Testis (tissue), 3 donors: Measurements from ENCODE around the gene GARNL3. TPM values are rescaled to one million over a fixed set of nuclear protein-coding genes. Genes with fewer than 3 reads are reported as not detected.
A peak's percentile ranks its signal among the peaks of the same experiment; 100 is the strongest.

Experiments used
- DNase-seq: peaks from one replicate; pipeline ENCODE4 v3.0.0-alpha.2; 2019
- H3K27ac ChIP-seq, 2 donors: fragments of 200-600 bp; sonication (generic); one replicate each; pipeline ENCODE4 v1.5.1; 2019
- H3K27me3 ChIP-seq: fragments of 200-600 bp; sonication (generic); one replicate; pipeline ENCODE4 v1.5.1; 2019
- H3K36me3 ChIP-seq: fragments of 200-600 bp; sonication (generic); one replicate; pipeline ENCODE4 v1.5.1; 2017; ENCODE audit warnings: low read depth; ENCODE audit errors: missing control alignments
- H3K4me1 ChIP-seq: fragments of 200-600 bp; sonication (generic); one replicate; pipeline ENCODE4 v1.5.1; 2019
- H3K4me3 ChIP-seq, 2 donors: fragments of 200-600 bp; sonication (generic); one replicate each; pipeline ENCODE4 v1.5.1; 2017 to 2019
- H3K9me3 ChIP-seq: fragments of 200-600 bp; sonication (generic); one replicate; pipeline ENCODE4 v1.5.1; 2017
- POLR2A ChIP-seq: fragments of 450-650 bp; IDR thresholded peaks from one replicate; pipeline ENCODE4 v1.6.1; 2017; ENCODE audit warnings: antibody characterized with exemption, mild to moderate bottlenecking, moderate library complexity
- WGBS, 2 donors: methylation state at CpG; one replicate each; pipeline ENCODE4 v1.1.5; 2018; 5-methylcytosine and 5-hydroxymethylcytosine counted together
- intact Hi-C: fragments of 100-400 bp; cut with DNase I; formaldehyde crosslinking; loops from one replicate; pipeline ENCODE4 v1.15.1; 2023; ENCODE audit warnings: low total_unique reads
- polyA plus RNA-seq: library from polyadenylated mRNA; stranded (reverse); fragments of 350-450 nt; fragmentation: Illumina TruSeq; extraction: RNeasy Lipid Tissue Mini Kit (QIAGEN cat#74804); gene quantifications from one replicate; pipeline ENCODE4 v1.2.3, GENCODE V29; 2014; ENCODE audit warnings: low read depth, low replicate concordance; ENCODE audit not compliant: insufficient read depth
- total RNA-seq, 2 donors: library from RNA; depleted of rRNA; stranded (reverse); fragments of >200 nt; gene quantifications; one replicate each; pipeline ENCODE4 v1.2.3, GENCODE V29; 2016
- TF ChIP-seq, protein P1 (sequence below), 3 experiments: fragments of 450-650 bp in 2 of 3; fragments of 200-600 bp in 1 of 3; sonication (generic) in 1 of 3; IDR thresholded peaks; one replicate each; pipeline ENCODE4 v1.5.1; 2016 to 2019; ENCODE audit warnings: antibody characterized with exemption in 3 of 3, mild to moderate bottlenecking in 2 of 3, moderate library complexity in 1 of 3

Gene GARNL3
- total and polyA plus RNA-seq, 3 donors from 2014 or later = 12.9 to 42.8 (median 25.9) TPM

DNA sequence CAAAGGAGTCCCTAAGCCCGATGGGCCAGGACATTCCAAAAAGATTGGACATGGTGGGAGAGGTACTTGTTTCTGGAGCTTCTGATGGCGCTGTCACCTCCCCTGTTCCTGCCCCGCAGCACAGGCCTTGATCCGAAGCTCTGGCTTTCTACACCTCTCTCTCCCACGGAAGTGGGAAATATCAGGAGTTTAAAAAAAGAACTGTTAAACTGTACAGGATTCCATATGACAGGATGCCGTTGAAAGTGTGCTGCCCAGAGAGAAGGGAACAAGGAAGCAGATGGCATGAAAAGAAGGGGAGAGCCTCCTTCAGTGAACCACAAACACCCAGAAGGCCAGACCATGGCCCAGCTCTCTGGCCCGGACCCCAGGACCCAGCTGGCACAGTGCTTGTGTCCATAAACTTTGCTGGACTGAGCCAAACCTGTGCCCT lies 105.6 kb downstream of the GARNL3 start:
- Histone ChIP-seq H3K9me3 (no peaks in the 10 kb centered on the region), H3K4me1 (peaks cover 3% of the 10 kb centered on the region), H3K36me3 (no peaks in the 10 kb centered on the region), H3K4me3 (no peak overlapping the region), H3K27me3 (no peaks in the 10 kb centered on the region), H3K27ac (no peak overlapping the region)
- intact Hi-C loops = no loop called here
- DNase-seq = peak; percentile 9
- WGBS, 2 donors = 73 to 81% methylated on average over 7 of the region's 7 CpGs
- no peak for TF ChIP-seq POLR2A
- TF ChIP-seq, protein P1, sequence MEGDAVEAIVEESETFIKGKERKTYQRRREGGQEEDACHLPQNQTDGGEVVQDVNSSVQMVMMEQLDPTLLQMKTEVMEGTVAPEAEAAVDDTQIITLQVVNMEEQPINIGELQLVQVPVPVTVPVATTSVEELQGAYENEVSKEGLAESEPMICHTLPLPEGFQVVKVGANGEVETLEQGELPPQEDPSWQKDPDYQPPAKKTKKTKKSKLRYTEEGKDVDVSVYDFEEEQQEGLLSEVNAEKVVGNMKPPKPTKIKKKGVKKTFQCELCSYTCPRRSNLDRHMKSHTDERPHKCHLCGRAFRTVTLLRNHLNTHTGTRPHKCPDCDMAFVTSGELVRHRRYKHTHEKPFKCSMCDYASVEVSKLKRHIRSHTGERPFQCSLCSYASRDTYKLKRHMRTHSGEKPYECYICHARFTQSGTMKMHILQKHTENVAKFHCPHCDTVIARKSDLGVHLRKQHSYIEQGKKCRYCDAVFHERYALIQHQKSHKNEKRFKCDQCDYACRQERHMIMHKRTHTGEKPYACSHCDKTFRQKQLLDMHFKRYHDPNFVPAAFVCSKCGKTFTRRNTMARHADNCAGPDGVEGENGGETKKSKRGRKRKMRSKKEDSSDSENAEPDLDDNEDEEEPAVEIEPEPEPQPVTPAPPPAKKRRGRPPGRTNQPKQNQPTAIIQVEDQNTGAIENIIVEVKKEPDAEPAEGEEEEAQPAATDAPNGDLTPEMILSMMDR (IDR thresholded peaks at IDR 0.05) = no peak

DNA sequence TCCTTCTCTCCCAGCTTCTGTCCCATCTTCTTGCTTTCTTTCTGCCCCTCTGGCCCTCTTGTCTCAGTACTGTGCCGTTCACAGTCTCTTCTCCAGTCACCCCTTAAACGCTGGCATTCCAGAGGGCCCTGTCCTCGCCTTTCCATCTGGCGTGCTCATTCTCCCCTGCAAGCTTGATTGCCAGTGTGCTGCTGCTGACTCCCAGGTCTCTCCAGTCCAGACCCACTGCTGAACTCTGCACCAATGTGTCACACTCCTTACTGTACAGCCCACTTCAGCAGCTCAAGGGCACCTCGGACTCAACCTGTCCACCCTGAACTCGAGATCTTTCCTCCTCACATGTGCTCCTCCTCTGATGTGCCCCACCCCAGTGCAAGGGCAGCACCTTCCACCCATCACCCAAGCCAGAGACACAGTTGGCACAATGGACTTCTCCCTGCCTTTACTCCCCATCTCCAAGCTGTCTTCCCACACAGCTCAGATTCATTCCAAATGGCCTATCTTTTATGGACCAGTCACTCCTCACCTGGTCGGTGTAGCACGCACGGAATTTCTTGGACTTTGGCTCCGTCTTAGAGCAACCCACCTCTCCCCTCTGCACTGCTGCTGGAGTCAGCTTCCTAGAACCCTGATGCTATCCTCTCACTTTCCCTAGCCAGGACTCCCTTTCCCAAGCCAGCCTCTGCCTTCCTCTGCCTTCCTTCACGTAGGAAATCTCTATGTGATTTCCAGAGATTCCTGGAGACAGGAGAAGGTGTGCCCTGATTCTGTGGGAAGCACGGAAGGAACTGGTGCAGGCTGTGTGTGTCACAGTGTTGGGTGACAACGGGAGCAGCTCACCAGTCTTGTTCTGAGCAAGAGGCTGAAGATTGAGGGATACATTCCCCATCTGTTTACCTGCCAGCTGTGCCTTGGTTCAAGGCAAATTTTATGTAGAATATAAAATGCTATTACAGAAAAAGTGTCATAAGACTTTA lies 106.4 kb downstream of the GARNL3 start:
- intact Hi-C loops = no loop called here
- WGBS, 2 donors = 79 to 81% methylated on average over 13 of the region's 13 CpGs
- TF ChIP-seq, protein P1 (IDR thresholded peaks at IDR 0.05) = no peak
- Histone ChIP-seq H3K36me3 (no peaks in the 10 kb centered on the region), H3K27me3 (no peaks in the 10 kb centered on the region), H3K9me3 (no peaks in the 10 kb centered on the region), H3K27ac (no peak overlapping the region), H3K4me1 (peaks cover 3% of the 10 kb centered on the region), H3K4me3 (no peak overlapping the region)
- DNase-seq = peak; percentile 12

DNA sequence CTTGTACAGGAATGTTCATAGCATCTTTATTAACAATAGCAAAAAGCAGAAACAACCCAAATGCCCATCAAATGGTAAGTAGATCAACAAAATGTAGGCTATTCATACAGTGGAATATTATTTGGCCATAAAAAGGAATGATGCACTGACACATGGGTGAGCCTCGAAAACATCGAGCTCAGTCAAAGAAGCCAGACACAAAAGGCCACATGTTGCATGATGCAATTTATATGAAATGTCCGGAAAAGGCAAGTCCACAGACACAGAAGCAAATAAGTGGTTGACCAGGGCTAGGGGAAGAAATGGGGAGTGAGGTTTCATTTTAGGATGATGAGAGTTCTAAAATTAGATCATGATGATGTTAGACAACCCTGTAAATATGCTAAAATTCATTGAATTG lies 115.9 kb downstream of the GARNL3 start:
- intact Hi-C loops = no loop called here
- DNase-seq = no peak
- H3K9me3 ChIP-seq = no peaks in the 10 kb centered on the region
- H3K27ac ChIP-seq = no peak overlapping the region
- TF ChIP-seq, protein P1 (IDR thresholded peaks at IDR 0.05) = no peak
- TF ChIP-seq POLR2A = no peak
- no peak overlapping the region for H3K4me3 ChIP-seq
- H3K27me3 ChIP-seq = no peaks in the 10 kb centered on the region
- 90 to 97% methylated on average over 3 of the region's 3 CpGs for WGBS, 2 donors
- no peaks in the 10 kb centered on the region for H3K36me3 ChIP-seq
- no peaks in the 10 kb centered on the region for H3K4me1 ChIP-seq

DNA sequence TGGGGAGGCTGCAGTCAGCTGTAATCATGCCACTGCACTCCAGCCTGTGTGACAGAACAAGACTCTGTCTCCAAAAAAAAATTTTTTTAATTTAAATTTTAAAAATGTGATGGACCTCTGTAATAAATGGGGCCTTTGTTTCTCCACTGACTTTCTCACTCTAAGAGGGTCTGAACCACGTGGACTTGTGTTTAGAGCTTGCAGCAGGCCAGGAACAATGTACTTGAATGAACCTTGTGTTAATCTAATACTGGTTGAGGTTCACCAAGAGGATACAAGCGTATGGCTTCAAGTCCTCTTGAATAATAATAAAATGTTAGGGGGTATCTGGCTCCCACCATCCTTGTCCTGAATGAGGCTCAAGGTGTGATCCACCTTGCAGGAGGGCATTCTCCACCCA lies 118.0 kb downstream of the GARNL3 start:
- H3K27ac ChIP-seq = no peak overlapping the region
- no peaks in the 10 kb centered on the region for H3K4me1 ChIP-seq
- H3K4me3 ChIP-seq = no peak overlapping the region
- no peaks in the 10 kb centered on the region for H3K36me3 ChIP-seq
- H3K27me3 ChIP-seq = no peaks in the 10 kb centered on the region
- WGBS, 2 donors = 78 to 82% methylated on average over 2 of the region's 2 CpGs
- intact Hi-C loops = no loop called here
- H3K9me3 ChIP-seq = no peaks in the 10 kb centered on the region
- no peak for DNase-seq
- TF ChIP-seq, protein P1 (IDR thresholded peaks at IDR 0.05) = no peak
- TF ChIP-seq POLR2A = no peak
